PC-9 (cell line): ENCODE measurements around the gene MED13L. TPM values are rescaled to one million over a fixed set of nuclear protein-coding genes. Genes with fewer than 3 reads are reported as not detected.
"Not testable (repeated sequence)": the region's sequence is repeated elsewhere in the genome, so short reads cannot be mapped to it uniquely, and the experiment has no call there.

Experiments
- BruUV-seq: library from RNA; stranded (reverse); fragments of 400-500 nt; replicated peaks from 2 replicates; lab custom pipeline; 2021; lab: Mats Ljungman, UMichigan
- CTCF ChIA-PET: fragments of 300-600 bp; sonication (Branson Sonifier 250); formaldehyde crosslinking; loops from one replicate; lab custom pipeline; 2022; ENCODE audit warnings: antibody characterized with exemption; lab: Charles Lee
- POLR2A ChIA-PET: fragments of 300-600 bp; sonication (Branson Sonifier 250); formaldehyde crosslinking; loops from one replicate; lab custom pipeline; 2022; ENCODE audit warnings: antibody characterized with exemption; ENCODE audit not compliant: unreplicated experiment; lab: Charles Lee
- DNase-seq, 2 experiments: peaks; one replicate each; pipeline versions ENCODE4 v3.0.0 to v3.0.0-alpha.2; 2015 to 2022; ENCODE audit warnings: mixed read lengths in 1 of 2
- H2AFZ ChIP-seq: fragments of 200-600 bp; sonication (generic); 2 replicates; pipeline ENCODE4 v1.8.1; 2017; ENCODE audit warnings: antibody characterized with exemption
- H3F3A ChIP-seq: fragments of 200-600 bp; sonication (generic); 2 replicates; pipeline ENCODE4 v1.8.1; 2017; ENCODE audit warnings: antibody characterized with exemption, mild to moderate bottlenecking, low read depth; ENCODE audit not compliant: insufficient read depth
- H3K27ac ChIP-seq: fragments of 200-600 bp; sonication (generic); 2 replicates; pipeline ENCODE4 v1.6.1; 2016; ENCODE audit warnings: mixed run types
- H3K27me3 ChIP-seq: fragments of 200-600 bp; sonication (generic); 2 replicates; pipeline ENCODE4 v1.6.1; 2016; ENCODE audit warnings: low read depth, mixed run types; ENCODE audit not compliant: insufficient read depth
- H3K36me3 ChIP-seq: fragments of 200-600 bp; sonication (generic); 2 replicates; pipeline ENCODE4 v1.6.1; 2016; ENCODE audit warnings: low read depth, mixed run types
- H3K4me1 ChIP-seq: fragments of 200-600 bp; sonication (generic); replicated peaks from 2 replicates; pipeline ENCODE4 v1.6.1; 2016; ENCODE audit warnings: mixed run types; ENCODE audit not compliant: insufficient read depth
- H3K4me2 ChIP-seq: fragments of 200-600 bp; sonication (generic); 2 replicates; pipeline ENCODE4 v1.6.1; 2017; ENCODE audit warnings: mixed run types
- H3K4me3 ChIP-seq: fragments of 200-600 bp; sonication (generic); 2 replicates; pipeline ENCODE4 v1.6.1; 2016; ENCODE audit warnings: mixed run types
- H3K79me2 ChIP-seq: fragments of 200-600 bp; sonication (generic); 2 replicates; pipeline ENCODE4 v1.6.1; 2017; ENCODE audit warnings: low read depth, mixed run types
- H3K9me2 ChIP-seq: fragments of 200-600 bp; sonication (generic); 2 replicates; pipeline ENCODE4 v1.8.1; 2017; ENCODE audit warnings: mild to moderate bottlenecking; ENCODE audit not compliant: insufficient read depth
- H3K9me3 ChIP-seq: fragments of 200-600 bp; sonication (generic); 2 replicates; pipeline ENCODE4 v1.8.1; 2016; ENCODE audit warnings: low read depth; ENCODE audit not compliant: insufficient read depth
- H4K20me1 ChIP-seq: fragments of 200-600 bp; sonication (generic); 2 replicates; pipeline ENCODE4 v1.8.1; 2017; ENCODE audit not compliant: insufficient read depth
- CTCF ChIP-seq: fragments of 200-600 bp; sonication (generic); conservative IDR thresholded peaks from 2 replicates; pipeline ENCODE4 v1.6.1; 2017; ENCODE audit warnings: mixed run types, antibody characterized with exemption, mild to moderate bottlenecking, moderate library complexity
- EZH2 ChIP-seq: fragments of 200-600 bp; sonication (generic); IDR thresholded peaks from 2 replicates; pipeline ENCODE4 v1.8.0; 2017; ENCODE audit warnings: antibody characterized with exemption, low read depth
- intact Hi-C: fragments of 100-400 bp; cut with micrococcal nuclease; formaldehyde crosslinking; loops from one replicate; pipeline ENCODE4 v1.10.0; 2022; ENCODE audit not compliant: unreplicated experiment
- total RNA-seq: library from RNA; stranded (reverse); gene quantifications from 2 replicates; pipeline ENCODE4 v1.2.3, GENCODE V29; 2021

Gene MED13L
- total RNA-seq, 1 experiment from 2014 or later = 89.5 TPM

- Histone ChIP-seq H3K9me2 (no peaks in the 10 kb centered on the region), H3K79me2 (no peaks in the 10 kb centered on the region), H3K9me3 (no peaks in the 10 kb centered on the region), H4K20me1 (no peaks in the 10 kb centered on the region), H2AFZ (no peak overlapping the region), H3K4me2 (no peak overlapping the region), H3K27ac (no peak overlapping the region), H3F3A (peaks cover 11% of the 10 kb centered on the region; the same call in 1 of the 2 replicates), H3K4me1 (0 out of 2 replicates have a peak, but pooled peaks cover 5% of the 10 kb centered on the region), H3K4me3 (no peak overlapping the region), H3K36me3 (no peaks in the 10 kb centered on the region), H3K27me3 (no peaks in the 10 kb centered on the region)
- ChIA-PET POLR2A (interaction anchor here (0.6 kb wide), 1 partner anchor 160 kb away, joined by 5 read pairs; no protein-coding TSS in a partner anchor), CTCF (no interaction called here)
- no peak for DNase-seq
- no TSS peak for BruUV-seq
- intact Hi-C loops = no loop called here
- TF ChIP-seq CTCF (no peak), EZH2 (no peak)
Observed at GRCh38 chr12:116284396-116284795, 6.9 kb upstream of the MED13L start.

- H3K9me2 ChIP-seq = not testable (repeated sequence)
Observed at GRCh38 chr12:116283881-116284280, 6.4 kb upstream of the MED13L start.

GRCh38 chr12:116282371-116283286 is 5.1 kb upstream of the MED13L start:
- 0 out of 2 replicates have a peak, but pooled peaks cover 10% of the 10 kb centered on the region for H3K4me1 ChIP-seq
- H3K9me3 ChIP-seq = no peaks in the 10 kb centered on the region
- no peak overlapping the region for H3K4me3 ChIP-seq
- ChIA-PET CTCF (interaction anchor here (0.6 kb wide), 1 partner anchor 220 kb away, joined by 6 read pairs; no protein-coding TSS in a partner anchor), POLR2A (interaction anchor here (0.7 kb wide), 1 partner anchor 28 kb away, joined by 11 read pairs; no protein-coding TSS in a partner anchor)
- peaks cover 7% of the 10 kb centered on the region; the same call in 1 of the 2 replicates for H3F3A ChIP-seq
- H3K9me2 ChIP-seq = no peaks in the 10 kb centered on the region
- no peaks in the 10 kb centered on the region for H3K36me3 ChIP-seq
- no peak for TF ChIP-seq EZH2
- no peak for TF ChIP-seq CTCF
- H4K20me1 ChIP-seq = no peaks in the 10 kb centered on the region
- no peak for DNase-seq
- no peaks in the 10 kb centered on the region for H3K79me2 ChIP-seq
- no TSS peak for BruUV-seq
- H3K27ac ChIP-seq = no peak overlapping the region
- no peaks in the 10 kb centered on the region for H3K27me3 ChIP-seq
- no peak overlapping the region for H3K4me2 ChIP-seq
- H2AFZ ChIP-seq = no peak overlapping the region
- intact Hi-C loops = no loop called here

More at GRCh38 chr12:116283881-116284280, 6.4 kb upstream of the MED13L start:
- H2AFZ ChIP-seq, CTCF ChIA-PET, H3K27ac ChIP-seq, H3K27me3 ChIP-seq, BruUV-seq, H3K79me2 ChIP-seq, intact Hi-C loops, H3K9me3 ChIP-seq, H3K36me3 ChIP-seq, H3K4me2 ChIP-seq, H3K4me3 ChIP-seq, H3K4me1 ChIP-seq, DNase-seq, H4K20me1 ChIP-seq: not testable (repeated sequence)
- H3F3A ChIP-seq = peaks cover 11% of the 10 kb centered on the region; the same call in 1 of the 2 replicates
- POLR2A ChIA-PET = interaction anchor here (0.6 kb wide), 1 partner anchor 159 kb away, joined by 5 read pairs; no protein-coding TSS in a partner anchor
